Measurements from ENCODE around the gene HINT3. TPM values are rescaled to one million over a fixed set of nuclear protein-coding genes. Genes with fewer than 3 reads are reported as not detected.
"Not testable (repeated sequence)": the region's sequence is repeated elsewhere in the genome, so short reads cannot be mapped to it uniquely, and the experiment has no call there.

Gene HINT3
- polyA plus RNA-seq, 1 donor from 2014 or later: 72.2 TPM

DNA sequence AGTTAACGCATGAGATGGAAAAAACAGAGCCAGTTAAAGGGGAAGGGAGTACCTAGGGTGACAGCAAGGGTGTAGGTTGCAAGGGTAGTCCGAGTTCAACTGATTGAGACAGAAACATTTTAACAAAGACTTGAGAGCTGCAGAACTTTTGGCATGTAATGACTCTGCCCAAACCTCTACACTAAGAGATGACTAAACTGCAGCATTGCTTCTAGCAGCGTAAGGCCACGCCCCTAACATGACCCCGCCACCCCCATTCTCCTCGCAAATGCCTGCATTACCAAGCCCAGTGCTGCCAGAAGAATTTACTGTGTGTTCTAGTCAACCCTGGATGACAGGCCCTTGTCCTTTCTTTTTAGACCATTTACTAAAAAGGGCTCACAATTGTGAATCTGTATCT is 6.3 kb upstream of the HINT3 start:
- Histone ChIP-seq H3F3A (ENCODE audit: insufficient read depth, low read length, poor library complexity, severe bottlenecking) (no peaks in the 10 kb centered on the region), H3K27me3 (ENCODE audit: insufficient read depth, low read depth, low read length) (no peaks in the 10 kb centered on the region), H3K4me2 (ENCODE audit: low read length) (no peak overlapping the region), H3K9ac (ENCODE audit: low read length) (no peak overlapping the region), H3K79me2 (replicated peaks; ENCODE audit: insufficient read depth, low read length) (no peaks in the 10 kb centered on the region), H3K36me3 (ENCODE audit: insufficient read depth, low read length) (no peaks in the 10 kb centered on the region), H3K9me3 (ENCODE audit: low read length) (no peaks in the 10 kb centered on the region), H3K4me3 (ENCODE audit: low read length) (no peak overlapping the region), H3K9me2 (ENCODE audit: insufficient read depth, low read length) (no peaks in the 10 kb centered on the region), H3K27ac (ENCODE audit: low read length) (no peak overlapping the region), H2AFZ (ENCODE audit: low read depth, low read length) (no peak overlapping the region), H4K20me1 (ENCODE audit: insufficient read depth) (no peaks in the 10 kb centered on the region)
- TF ChIP-seq POLR2AphosphoS5 (IDR thresholded peaks at IDR 0.05): no peak
- TF ChIP-seq, protein P1, sequence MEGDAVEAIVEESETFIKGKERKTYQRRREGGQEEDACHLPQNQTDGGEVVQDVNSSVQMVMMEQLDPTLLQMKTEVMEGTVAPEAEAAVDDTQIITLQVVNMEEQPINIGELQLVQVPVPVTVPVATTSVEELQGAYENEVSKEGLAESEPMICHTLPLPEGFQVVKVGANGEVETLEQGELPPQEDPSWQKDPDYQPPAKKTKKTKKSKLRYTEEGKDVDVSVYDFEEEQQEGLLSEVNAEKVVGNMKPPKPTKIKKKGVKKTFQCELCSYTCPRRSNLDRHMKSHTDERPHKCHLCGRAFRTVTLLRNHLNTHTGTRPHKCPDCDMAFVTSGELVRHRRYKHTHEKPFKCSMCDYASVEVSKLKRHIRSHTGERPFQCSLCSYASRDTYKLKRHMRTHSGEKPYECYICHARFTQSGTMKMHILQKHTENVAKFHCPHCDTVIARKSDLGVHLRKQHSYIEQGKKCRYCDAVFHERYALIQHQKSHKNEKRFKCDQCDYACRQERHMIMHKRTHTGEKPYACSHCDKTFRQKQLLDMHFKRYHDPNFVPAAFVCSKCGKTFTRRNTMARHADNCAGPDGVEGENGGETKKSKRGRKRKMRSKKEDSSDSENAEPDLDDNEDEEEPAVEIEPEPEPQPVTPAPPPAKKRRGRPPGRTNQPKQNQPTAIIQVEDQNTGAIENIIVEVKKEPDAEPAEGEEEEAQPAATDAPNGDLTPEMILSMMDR (IDR thresholded peaks at IDR 0.05; ENCODE audit: poor library complexity, severe bottlenecking): no peak

DNA sequence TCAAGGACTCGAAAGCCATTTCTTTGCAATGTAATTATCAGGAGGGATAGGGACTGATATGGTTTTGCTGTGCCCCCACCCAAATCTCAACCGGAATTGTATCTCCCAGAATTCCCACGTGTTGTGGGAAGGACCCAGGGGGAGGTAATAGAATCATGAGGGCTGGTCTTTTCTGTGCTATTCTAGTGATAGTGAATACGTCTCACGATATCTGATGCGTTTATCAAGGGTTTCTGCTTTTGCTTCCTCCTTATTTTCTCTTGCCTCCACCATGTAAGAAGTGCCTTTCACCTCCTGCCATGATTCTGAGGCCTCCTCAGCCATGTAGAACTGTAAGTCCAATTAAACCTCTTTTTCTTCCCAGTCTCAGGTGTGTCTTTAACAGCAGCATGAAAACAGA is 5.9 kb upstream of the HINT3 start:
- H3F3A ChIP-seq (ENCODE audit: insufficient read depth, low read length, poor library complexity, severe bottlenecking); H3K27me3 ChIP-seq (ENCODE audit: insufficient read depth, low read depth, low read length); H3K4me3 ChIP-seq (ENCODE audit: low read length); H3K9me3 ChIP-seq (ENCODE audit: low read length); H3K36me3 ChIP-seq (ENCODE audit: insufficient read depth, low read length); H4K20me1 ChIP-seq (ENCODE audit: insufficient read depth); H3K4me2 ChIP-seq (ENCODE audit: low read length); H3K27ac ChIP-seq (ENCODE audit: low read length); H3K9me2 ChIP-seq (ENCODE audit: insufficient read depth, low read length); H2AFZ ChIP-seq (ENCODE audit: low read depth, low read length); H3K79me2 ChIP-seq (replicated peaks; ENCODE audit: insufficient read depth, low read length); H3K9ac ChIP-seq (ENCODE audit: low read length): not testable (repeated sequence)

DNA sequence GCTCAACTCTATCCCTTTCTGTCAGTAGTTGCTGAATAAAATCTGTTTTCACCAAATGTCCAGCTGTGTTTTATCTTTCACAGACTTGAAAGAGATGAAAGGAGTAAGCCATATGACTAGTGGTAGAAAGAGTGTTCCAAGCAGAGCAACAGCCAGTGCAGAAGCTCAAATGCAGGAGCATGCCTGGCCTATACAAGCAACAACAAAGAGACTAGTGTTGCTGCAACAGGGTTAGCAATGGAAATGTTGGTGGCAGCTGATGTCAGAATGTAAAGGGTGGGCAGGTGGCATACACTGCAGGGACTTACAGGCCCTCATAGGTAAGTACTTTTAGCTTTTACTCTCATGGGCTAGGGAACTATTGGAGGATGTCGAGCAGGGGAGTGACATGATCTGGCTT is 5.2 kb upstream of the HINT3 start:
- Histone ChIP-seq H3K4me3 (ENCODE audit: low read length) (no peak overlapping the region), H3K27ac (ENCODE audit: low read length) (no peak overlapping the region), H3K9ac (ENCODE audit: low read length) (no peak overlapping the region), H3K9me2 (ENCODE audit: insufficient read depth, low read length) (no peaks in the 10 kb centered on the region), H3K27me3 (ENCODE audit: insufficient read depth, low read depth, low read length) (no peaks in the 10 kb centered on the region), H3K9me3 (ENCODE audit: low read length) (no peaks in the 10 kb centered on the region), H4K20me1 (ENCODE audit: insufficient read depth) (no peaks in the 10 kb centered on the region), H3K36me3 (ENCODE audit: insufficient read depth, low read length) (no peaks in the 10 kb centered on the region), H3K4me2 (ENCODE audit: low read length) (no peak overlapping the region), H3K79me2 (replicated peaks; ENCODE audit: insufficient read depth, low read length) (no peaks in the 10 kb centered on the region), H2AFZ (ENCODE audit: low read depth, low read length) (no peak overlapping the region), H3F3A (ENCODE audit: insufficient read depth, low read length, poor library complexity, severe bottlenecking) (no peaks in the 10 kb centered on the region)
- no peak for TF ChIP-seq RAD21 (conservative IDR thresholded peaks at IDR 0.05)
- no peak for TF ChIP-seq POLR2AphosphoS5 (IDR thresholded peaks at IDR 0.05)
- TF ChIP-seq, protein P1 (IDR thresholded peaks at IDR 0.05; ENCODE audit: poor library complexity, severe bottlenecking): no peak
- TF ChIP-seq EZH2 (IDR thresholded peaks at IDR 0.05; ENCODE audit: borderline replicate concordance, insufficient read depth, low read length, poor library complexity, severe bottlenecking): no peak
- TF ChIP-seq, protein P2, sequence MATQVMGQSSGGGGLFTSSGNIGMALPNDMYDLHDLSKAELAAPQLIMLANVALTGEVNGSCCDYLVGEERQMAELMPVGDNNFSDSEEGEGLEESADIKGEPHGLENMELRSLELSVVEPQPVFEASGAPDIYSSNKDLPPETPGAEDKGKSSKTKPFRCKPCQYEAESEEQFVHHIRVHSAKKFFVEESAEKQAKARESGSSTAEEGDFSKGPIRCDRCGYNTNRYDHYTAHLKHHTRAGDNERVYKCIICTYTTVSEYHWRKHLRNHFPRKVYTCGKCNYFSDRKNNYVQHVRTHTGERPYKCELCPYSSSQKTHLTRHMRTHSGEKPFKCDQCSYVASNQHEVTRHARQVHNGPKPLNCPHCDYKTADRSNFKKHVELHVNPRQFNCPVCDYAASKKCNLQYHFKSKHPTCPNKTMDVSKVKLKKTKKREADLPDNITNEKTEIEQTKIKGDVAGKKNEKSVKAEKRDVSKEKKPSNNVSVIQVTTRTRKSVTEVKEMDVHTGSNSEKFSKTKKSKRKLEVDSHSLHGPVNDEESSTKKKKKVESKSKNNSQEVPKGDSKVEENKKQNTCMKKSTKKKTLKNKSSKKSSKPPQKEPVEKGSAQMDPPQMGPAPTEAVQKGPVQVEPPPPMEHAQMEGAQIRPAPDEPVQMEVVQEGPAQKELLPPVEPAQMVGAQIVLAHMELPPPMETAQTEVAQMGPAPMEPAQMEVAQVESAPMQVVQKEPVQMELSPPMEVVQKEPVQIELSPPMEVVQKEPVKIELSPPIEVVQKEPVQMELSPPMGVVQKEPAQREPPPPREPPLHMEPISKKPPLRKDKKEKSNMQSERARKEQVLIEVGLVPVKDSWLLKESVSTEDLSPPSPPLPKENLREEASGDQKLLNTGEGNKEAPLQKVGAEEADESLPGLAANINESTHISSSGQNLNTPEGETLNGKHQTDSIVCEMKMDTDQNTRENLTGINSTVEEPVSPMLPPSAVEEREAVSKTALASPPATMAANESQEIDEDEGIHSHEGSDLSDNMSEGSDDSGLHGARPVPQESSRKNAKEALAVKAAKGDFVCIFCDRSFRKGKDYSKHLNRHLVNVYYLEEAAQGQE (IDR thresholded peaks at IDR 0.05; ENCODE audit: borderline replicate concordance): no peak
- TF ChIP-seq SMC3 (conservative IDR thresholded peaks at IDR 0.05; ENCODE audit: poor library complexity): no peak
- TF ChIP-seq EP300 (conservative IDR thresholded peaks at IDR 0.05; ENCODE audit: poor library complexity, severe bottlenecking): no peak
- TF ChIP-seq TAF1 (IDR thresholded peaks at IDR 0.05; ENCODE audit: low read depth): no peak
- no peak for TF ChIP-seq MXI1 (conservative IDR thresholded peaks at IDR 0.05; ENCODE audit: poor library complexity, severe bottlenecking)

Measured in neural cell (in vitro differentiated cells).